HUES64 (cell line): ENCODE data around the gene UTS2B.
"Not testable (repeated sequence)": the region's sequence is repeated elsewhere in the genome, so short reads cannot be mapped to it uniquely, and the experiment has no call there.

Source experiments
- H3K27ac ChIP-seq: 2 replicates; pipeline ENCODE4 v1.7.0; 2013; ENCODE audit warnings: low read depth, low read length, inconsistent platforms
- H3K27me3 ChIP-seq: 2 replicates; pipeline ENCODE4 v1.6.1; 2013; ENCODE audit warnings: mild to moderate bottlenecking, low read length; ENCODE audit not compliant: insufficient read depth
- H3K36me3 ChIP-seq: 2 replicates; pipeline ENCODE4 v1.6.1; 2013; ENCODE audit warnings: mild to moderate bottlenecking, low read length; ENCODE audit not compliant: insufficient read depth
- H3K4me1 ChIP-seq: 2 replicates; pipeline ENCODE4 v1.6.1; 2013; ENCODE audit warnings: mild to moderate bottlenecking, low read length, moderate library complexity; ENCODE audit not compliant: insufficient read depth
- H3K4me3 ChIP-seq: 2 replicates; pipeline ENCODE4 v1.5.1; 2013; ENCODE audit warnings: mild to moderate bottlenecking, low read length, moderate library complexity
- H3K9ac ChIP-seq: 2 replicates; pipeline ENCODE4 v1.6.1; 2013; ENCODE audit warnings: mild to moderate bottlenecking, low read depth, low read length
- H3K9me3 ChIP-seq: 2 replicates; pipeline ENCODE4 v1.6.1; 2013; ENCODE audit warnings: low read depth, low read length; ENCODE audit not compliant: insufficient read depth
- WGBS: fragments of 150-250, 120-280 bp; methylation state at CpG from one replicate; pipeline ENCODE4 v1.1.7; 2013; ENCODE audit warnings: missing lambda C conversion rate; 5-methylcytosine and 5-hydroxymethylcytosine counted together

Gene UTS2B

DNA sequence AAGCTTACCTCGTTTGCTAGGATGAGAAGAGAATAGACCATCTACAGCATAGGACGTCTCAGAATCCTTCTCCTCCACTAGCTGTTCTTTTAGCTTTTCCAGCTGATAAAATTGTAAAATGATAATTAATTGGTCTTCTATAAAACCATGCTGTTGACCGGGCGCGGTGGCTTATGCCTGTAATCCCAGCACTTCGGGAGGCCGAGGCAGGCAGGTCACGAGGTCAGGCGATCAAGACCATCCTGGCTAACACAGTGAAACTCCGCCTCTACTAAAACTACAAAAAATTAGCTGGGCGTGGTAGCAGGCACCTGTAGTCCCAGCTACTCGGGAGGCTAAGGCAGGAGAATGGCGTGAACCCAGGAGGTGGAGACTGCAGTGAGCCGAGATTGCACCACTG is 55.1 kb downstream of the UTS2B start:
- H3K9ac ChIP-seq, H3K27me3 ChIP-seq, H3K36me3 ChIP-seq, H3K9me3 ChIP-seq, H3K4me3 ChIP-seq, H3K27ac ChIP-seq, H3K4me1 ChIP-seq: not testable (repeated sequence)
- 94% methylated on average over 13 of the region's 14 CpGs for WGBS

DNA sequence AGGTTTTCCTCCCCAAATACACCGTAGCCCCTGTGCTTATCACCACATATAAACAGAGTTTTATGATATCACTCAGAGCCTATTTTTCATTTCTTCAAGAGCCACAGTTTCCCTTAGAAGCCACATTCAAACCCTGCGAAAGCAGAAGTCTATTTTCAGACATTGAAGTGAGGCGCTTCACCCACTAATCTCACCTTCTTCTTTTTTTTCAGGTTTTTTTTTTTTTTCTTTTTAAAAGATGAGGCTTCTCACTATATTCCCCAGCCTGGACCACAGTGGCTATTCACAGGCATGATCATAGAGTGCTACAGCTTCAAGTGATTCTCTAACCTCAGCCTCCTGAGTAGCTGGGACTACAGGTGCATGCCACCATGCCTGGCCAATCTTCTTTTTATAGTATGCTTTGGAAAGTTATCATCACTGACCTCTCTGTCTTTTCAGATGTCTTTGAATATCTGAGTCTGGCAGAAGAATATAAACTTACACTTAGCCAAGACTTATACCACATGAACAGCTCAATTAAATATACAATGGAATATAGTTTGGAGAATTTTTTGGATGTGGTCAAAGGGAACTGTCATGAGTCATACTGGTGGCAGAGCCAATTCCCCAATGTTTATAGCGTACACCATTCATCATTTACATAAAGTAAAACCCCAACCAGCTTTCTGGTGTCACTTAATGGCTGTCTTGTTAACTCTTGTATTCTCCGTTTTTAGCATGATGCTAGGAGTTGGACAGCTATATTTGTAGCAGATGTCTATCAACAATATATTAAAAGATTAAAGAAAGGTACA is 60.8 kb downstream of the UTS2B start:
- Histone ChIP-seq H3K27me3 (no peaks in the 10 kb centered on the region), H3K9ac (no peak overlapping the region), H3K4me3 (no peak overlapping the region), H3K4me1 (no peaks in the 10 kb centered on the region), H3K36me3 (no peaks in the 10 kb centered on the region), H3K9me3 (peaks cover 7% of the 10 kb centered on the region; the same call in 1 of the 2 replicates), H3K27ac (no peak overlapping the region)
- WGBS, result 96% methylated on average over 4 of the region's 5 CpGs

DNA sequence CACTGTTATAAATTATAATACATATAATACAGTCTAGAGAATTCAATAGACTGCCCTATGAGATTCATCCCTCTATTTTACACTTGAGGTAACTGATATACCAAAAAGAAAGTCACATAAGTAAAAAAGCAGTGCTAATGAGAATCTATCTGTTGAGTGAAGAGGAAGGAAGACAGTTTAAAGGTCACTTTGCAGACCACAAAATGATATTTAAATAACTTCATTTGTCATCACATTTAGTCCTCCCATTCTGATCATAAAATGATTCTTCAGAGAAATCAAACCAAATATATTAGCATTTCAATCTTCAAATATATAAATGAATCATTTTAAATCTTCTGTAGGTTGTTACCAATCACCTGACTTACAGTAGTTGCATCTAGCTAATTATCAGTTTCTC is 61.6 kb downstream of the UTS2B start:
- H3K4me3 ChIP-seq, result no peak overlapping the region
- H3K9ac ChIP-seq, result no peak overlapping the region
- no peaks in the 10 kb centered on the region for H3K4me1 ChIP-seq
- H3K9me3 ChIP-seq, result peaks cover 7% of the 10 kb centered on the region; the same call in 1 of the 2 replicates
- no peaks in the 10 kb centered on the region for H3K27me3 ChIP-seq
- no peaks in the 10 kb centered on the region for H3K36me3 ChIP-seq
- no peak overlapping the region for H3K27ac ChIP-seq

DNA sequence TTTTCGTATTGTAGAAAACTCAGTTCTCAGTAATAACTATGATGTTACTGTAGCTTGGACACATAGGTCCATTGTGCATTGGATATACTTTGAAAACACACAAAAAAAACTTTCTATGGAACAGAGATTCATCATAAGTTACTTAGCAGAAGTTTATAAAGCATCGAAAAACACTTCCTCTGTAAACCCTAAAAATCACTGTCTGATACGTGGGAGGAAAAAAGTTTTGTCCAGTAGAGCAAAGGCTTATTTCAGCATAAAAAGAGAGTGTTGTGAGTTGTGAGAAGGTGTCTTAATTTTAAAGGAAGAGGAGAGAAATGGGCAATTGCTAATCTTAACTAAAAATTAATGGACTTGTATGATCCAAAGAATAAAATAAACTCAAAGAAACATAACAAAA is 66.5 kb downstream of the UTS2B start:
- H3K27ac ChIP-seq, result no peak overlapping the region
- WGBS, result 100% methylated on average over 1 of the region's 3 CpGs
- no peaks in the 10 kb centered on the region for H3K27me3 ChIP-seq
- H3K36me3 ChIP-seq, result no peaks in the 10 kb centered on the region
- peaks cover 21% of the 10 kb centered on the region for H3K4me1 ChIP-seq
- no peak overlapping the region for H3K9ac ChIP-seq
- peaks cover 7% of the 10 kb centered on the region; the same call in 1 of the 2 replicates for H3K9me3 ChIP-seq
- no peak overlapping the region for H3K4me3 ChIP-seq

DNA sequence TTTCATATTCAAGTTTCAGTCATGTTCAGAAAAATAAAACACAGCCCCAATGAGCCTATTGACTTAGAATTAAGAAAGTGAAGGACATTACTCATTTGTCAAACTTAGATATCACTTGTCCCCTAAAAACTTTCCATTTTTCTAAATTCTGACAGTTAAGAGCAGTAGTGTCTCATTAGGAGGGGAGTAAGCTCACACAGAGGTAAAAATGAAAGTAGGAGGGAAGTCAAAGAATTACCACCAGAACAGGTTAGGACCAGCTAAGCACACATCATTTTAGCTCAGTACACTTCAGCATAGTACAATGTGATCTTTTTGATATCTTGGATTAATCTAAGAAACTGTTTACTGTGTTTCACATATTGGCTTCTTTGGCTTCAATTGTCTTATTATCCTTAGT is 67.0 kb downstream of the UTS2B start:
- Histone ChIP-seq H3K27me3 (no peaks in the 10 kb centered on the region), H3K4me3 (no peak overlapping the region), H3K36me3 (no peaks in the 10 kb centered on the region), H3K9ac (no peak overlapping the region), H3K4me1 (peaks cover 26% of the 10 kb centered on the region), H3K27ac (no peak overlapping the region), H3K9me3 (peaks cover 6% of the 10 kb centered on the region; the same call in 1 of the 2 replicates)

DNA sequence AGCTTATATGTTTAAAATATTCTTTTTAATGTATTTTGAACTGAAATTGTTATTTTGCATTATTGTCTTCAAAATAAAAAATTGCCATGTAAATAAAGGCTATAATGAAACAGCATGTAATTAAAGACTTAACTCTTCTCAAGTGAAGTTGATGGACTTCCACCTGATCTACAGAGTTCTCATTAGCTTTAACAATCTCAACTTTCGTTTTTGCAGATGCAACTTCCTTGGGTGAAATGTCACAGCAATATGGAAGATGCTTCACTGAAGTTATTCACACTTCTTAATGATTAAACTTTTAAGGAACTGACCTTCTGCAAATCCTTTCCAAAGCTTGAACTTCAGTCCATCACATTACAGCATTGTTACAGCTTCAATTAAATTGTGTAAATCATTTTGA is 67.7 kb downstream of the UTS2B start:
- no peak overlapping the region for H3K4me3 ChIP-seq
- H3K36me3 ChIP-seq, result no peaks in the 10 kb centered on the region
- 100% methylated on average over 1 of the region's 1 CpG for WGBS
- H3K27me3 ChIP-seq, result no peaks in the 10 kb centered on the region
- no peak overlapping the region for H3K9ac ChIP-seq
- no peaks in the 10 kb centered on the region for H3K9me3 ChIP-seq
- H3K27ac ChIP-seq, result no peak overlapping the region
- peaks cover 33% of the 10 kb centered on the region for H3K4me1 ChIP-seq

DNA sequence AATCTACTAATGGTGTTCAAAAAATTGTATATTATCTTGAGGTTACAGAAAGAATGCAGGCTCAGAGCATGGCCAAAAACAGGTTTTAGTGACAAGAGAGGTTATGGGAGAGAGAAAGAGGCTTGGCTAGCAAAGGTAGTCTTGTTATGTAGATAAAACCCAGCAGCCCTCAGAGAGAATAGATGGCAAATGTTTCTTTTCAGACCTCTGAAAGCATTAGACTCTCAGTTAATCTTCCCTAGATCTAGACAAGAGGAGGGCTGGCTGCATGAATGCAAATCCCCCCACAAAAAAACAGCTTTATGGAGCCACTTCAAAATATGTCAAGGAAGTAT is 69.1 kb downstream of the UTS2B start:
- Histone ChIP-seq H3K9ac (no peak overlapping the region), H3K4me1 (peaks cover 46% of the 10 kb centered on the region), H3K4me3 (no peak overlapping the region), H3K27me3 (no peaks in the 10 kb centered on the region), H3K9me3 (no peaks in the 10 kb centered on the region), H3K36me3 (no peaks in the 10 kb centered on the region), H3K27ac (peak overlapping the region; percentile 22; the same call in 1 of the 2 replicates)

DNA sequence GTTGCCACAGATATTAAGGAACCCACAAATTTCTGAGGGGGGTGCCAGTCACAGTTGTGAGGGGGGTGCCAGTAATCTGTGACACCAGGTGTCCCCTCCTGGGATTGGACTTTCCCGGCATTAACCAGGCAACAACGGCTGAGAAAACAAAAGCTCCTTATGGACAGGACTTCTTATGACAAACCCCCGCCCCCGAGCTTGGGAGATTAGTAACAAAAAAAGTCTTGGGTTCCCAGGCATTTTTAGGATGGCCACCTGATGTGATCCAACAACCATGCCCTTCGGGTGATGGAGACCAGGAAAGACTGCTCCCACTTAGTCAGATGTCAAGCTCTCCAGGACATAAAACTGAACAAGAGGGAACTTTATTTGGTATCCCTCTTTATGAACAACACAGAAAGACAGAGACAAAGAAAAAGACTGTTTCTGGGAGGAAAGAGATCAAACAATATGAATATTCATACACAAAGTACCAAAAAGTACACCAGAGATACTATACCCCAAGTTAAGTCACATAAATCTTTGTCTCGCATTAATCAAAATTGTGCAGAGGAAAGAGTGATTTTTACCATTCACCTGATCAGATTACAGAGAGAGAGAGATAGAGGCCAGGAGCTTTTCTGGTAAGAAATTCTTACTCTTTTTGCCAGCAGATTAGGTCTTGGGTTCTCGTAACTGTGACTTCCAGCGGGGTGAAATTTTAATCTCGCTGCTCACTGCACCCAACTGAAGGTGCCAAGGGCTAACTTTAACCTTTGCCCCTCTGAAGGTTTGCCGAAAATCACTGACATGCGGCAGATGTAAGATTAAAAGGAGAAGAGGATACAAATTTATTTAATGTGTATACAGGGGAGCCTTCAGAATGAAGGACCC is 69.7 kb downstream of the UTS2B start:
- 83% methylated on average over 11 of the region's 11 CpGs for WGBS
- H3K9ac ChIP-seq, result no peak overlapping the region
- no peaks in the 10 kb centered on the region for H3K9me3 ChIP-seq
- H3K36me3 ChIP-seq, result no peaks in the 10 kb centered on the region
- H3K27ac ChIP-seq, result peak overlapping the region; percentile 22
- peaks cover 51% of the 10 kb centered on the region for H3K4me1 ChIP-seq
- no peaks in the 10 kb centered on the region for H3K27me3 ChIP-seq
- H3K4me3 ChIP-seq, result no peak overlapping the region

DNA sequence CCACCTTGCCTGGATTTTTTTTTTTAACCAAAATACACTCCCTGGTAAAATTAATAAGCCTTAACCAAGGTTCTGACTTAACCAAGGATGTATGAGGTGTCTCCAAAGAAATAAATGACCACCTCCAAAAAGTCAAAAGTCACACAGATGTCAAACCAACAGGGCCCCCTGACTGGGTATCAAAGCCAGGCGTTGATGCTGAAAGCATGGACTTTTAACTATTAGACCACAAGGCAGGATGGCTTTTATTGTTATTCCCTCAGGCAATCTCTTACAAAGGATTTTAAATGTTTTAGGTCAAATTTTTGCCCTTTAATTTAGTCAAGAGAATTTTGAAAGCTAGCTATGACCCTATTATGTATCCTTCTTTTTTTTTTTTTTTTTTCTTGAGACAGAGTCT is 70.8 kb downstream of the UTS2B start:
- Histone ChIP-seq H3K27me3 (no peaks in the 10 kb centered on the region), H3K4me3 (no peak overlapping the region), H3K9me3 (no peaks in the 10 kb centered on the region), H3K36me3 (no peaks in the 10 kb centered on the region), H3K27ac (no peak overlapping the region), H3K4me1 (peaks cover 63% of the 10 kb centered on the region), H3K9ac (no peak overlapping the region)
- WGBS, result 88% methylated on average over 1 of the region's 1 CpG

DNA sequence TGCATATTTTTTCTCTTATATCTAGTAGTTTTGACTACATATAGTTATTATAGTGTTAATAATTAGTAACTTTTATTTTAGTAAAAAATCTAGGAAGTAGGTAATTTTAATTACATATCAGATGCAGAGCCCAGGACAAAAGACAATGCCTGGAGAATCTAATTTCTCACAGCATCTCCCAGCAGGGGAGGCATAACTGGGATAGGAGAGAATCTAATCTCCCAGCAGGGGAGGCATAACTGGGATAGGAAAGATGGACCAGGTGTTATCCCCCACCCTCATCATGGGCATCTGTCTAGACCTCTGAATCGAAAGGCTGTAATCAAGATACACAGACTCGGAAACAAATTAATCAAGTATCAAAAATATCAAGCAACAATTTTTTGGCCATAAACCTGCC is 73.0 kb downstream of the UTS2B start:
- Histone ChIP-seq H3K27ac (no peak overlapping the region), H3K36me3 (no peaks in the 10 kb centered on the region), H3K9me3 (no peaks in the 10 kb centered on the region), H3K4me3 (no peak overlapping the region), H3K9ac (no peak overlapping the region), H3K27me3 (no peaks in the 10 kb centered on the region), H3K4me1 (peaks cover 83% of the 10 kb centered on the region)
- WGBS, result 98% methylated on average over 2 of the region's 2 CpGs

DNA sequence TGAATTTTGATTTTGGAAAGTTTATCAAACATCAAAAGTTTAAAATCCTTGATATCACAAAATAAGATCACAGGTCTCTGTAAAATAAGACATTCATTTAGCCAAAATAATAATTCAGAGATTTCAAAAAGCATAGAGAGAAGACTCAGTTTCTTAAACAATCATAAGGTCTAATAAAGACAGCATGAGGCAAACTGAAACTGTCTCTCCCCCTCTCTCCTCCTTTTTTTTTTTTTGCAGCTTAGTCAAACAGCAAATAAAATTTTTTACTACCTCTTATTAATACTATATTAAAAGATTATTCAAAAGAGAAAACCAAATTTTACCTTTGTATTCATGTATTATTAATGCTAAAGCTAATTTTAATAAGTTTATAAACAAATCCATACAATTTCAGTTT is 73.9 kb downstream of the UTS2B start:
- H3K9me3 ChIP-seq, result no peaks in the 10 kb centered on the region
- H3K4me1 ChIP-seq, result peaks cover 79% of the 10 kb centered on the region
- H3K27ac ChIP-seq, result no peak overlapping the region
- H3K27me3 ChIP-seq, result no peaks in the 10 kb centered on the region
- H3K36me3 ChIP-seq, result no peaks in the 10 kb centered on the region
- H3K9ac ChIP-seq, result no peak overlapping the region
- no peak overlapping the region for H3K4me3 ChIP-seq
